GM12892 (cell line): ENCODE measurements around the gene NDRG3.
"Not testable (repeated sequence)": the region's sequence is repeated elsewhere in the genome, so short reads cannot be mapped to it uniquely, and the experiment has no call there.

Experiments used
- DNase-seq: peaks from one replicate; pipeline ENCODE4 v3.0.0; 2011; ENCODE audit not compliant: insufficient read length
- FAIRE-seq: peaks from 2 replicates; lab custom pipeline; 2011; peaks lifted over from hg19 to GRCh38; lab: Jason Lieb, UNC
- POLR2A ChIP-seq: IDR thresholded peaks from 2 replicates; pipeline ENCODE4 v1.6.1; 2011; ENCODE audit warnings: low read depth, low read length, control low read depth
- POLR2AphosphoS5 ChIP-seq: IDR thresholded peaks from 2 replicates; pipeline ENCODE4 v1.6.1; 2011; ENCODE audit warnings: low read depth, low read length, control low read depth
- TAF1 ChIP-seq: IDR thresholded peaks from 2 replicates; pipeline ENCODE4 v1.6.1; 2011; ENCODE audit warnings: low read depth, mild to moderate bottlenecking, control low read depth, low read length, borderline replicate concordance

NDRG3 gene

DNA sequence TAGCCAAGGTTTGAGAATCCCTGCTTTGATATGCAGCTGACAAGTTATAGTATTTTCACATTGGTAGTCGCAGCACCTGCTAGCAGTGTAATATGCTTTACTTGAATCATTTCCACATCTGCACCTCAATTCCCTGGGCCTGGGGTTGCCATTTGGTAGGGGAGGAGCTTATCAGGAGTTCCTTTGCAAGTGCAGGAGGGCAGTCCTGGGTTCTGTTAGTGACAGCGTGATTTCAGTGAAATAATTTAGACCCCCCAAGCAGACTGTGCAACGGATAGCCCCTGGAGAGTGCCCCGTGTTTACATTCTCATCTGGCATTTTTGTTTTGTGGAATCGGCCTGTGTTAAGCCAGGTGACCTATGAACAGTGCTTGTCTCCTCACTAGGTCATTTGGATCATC is 134.3 kb downstream of the NDRG3 start:
- FAIRE-seq (no peak), DNase-seq (no peak)
- TF ChIP-seq TAF1 (no peak), POLR2A (no peak), POLR2AphosphoS5 (no peak)

DNA sequence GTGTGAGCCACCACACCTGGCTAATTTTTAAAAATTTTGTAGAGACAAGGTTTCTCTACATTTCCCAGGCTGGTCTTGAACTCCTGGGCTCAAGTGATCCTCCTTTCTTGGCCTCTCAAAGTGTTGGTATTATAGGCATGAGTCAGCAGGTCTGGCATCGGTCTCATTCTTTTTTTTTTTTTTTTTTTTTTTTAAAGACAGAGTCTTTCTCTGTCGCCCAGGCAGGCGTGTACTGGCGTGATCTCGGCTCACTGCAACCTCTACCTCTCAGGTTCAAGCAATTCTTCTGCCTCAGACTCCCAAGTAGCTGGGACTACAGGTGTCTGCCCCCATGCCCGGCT is 137.5 kb downstream of the NDRG3 start:
- DNase-seq, FAIRE-seq: not testable (repeated sequence)

DNA sequence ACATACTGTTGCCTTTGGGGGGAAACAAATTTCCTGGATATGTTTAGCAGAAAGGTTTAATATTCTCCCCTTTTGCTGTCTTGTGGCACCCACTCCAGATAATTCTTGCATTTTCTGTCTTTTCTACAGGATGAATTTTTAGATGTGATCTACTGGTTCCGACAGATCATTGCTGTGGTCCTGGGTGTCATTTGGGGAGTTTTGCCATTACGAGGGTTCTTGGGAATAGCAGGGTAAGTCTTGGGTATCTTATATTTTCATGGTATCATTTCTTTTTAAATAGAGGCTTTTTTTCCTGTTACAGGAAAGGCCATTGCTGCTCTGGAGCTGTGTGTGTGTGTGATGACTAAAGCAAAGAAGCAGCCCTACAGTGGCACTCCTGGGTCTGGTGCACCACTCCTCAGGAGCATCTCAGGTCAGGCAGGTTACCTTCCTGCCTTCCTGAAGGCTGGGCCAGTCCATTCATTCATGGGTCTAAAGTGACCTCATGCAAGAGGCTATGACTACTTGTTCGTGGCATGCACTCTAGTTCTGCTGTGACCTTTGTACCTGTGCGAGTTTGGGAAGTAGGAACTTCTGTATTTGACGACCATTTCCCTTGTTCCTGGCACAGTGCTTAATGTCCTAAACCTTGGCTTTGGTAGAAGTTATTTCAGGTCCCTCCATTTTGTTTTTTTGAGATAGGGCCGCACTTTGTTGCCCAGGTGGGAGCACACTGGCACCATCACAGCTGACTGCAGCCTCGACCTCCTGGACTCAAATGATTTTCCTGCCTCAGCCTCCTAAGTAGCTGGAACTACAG is 138.1 kb downstream of the NDRG3 start:
- no peak for DNase-seq
- FAIRE-seq: no peak
- TF ChIP-seq POLR2A: no peak
- TF ChIP-seq TAF1: no peak
- no peak for TF ChIP-seq POLR2AphosphoS5

DNA sequence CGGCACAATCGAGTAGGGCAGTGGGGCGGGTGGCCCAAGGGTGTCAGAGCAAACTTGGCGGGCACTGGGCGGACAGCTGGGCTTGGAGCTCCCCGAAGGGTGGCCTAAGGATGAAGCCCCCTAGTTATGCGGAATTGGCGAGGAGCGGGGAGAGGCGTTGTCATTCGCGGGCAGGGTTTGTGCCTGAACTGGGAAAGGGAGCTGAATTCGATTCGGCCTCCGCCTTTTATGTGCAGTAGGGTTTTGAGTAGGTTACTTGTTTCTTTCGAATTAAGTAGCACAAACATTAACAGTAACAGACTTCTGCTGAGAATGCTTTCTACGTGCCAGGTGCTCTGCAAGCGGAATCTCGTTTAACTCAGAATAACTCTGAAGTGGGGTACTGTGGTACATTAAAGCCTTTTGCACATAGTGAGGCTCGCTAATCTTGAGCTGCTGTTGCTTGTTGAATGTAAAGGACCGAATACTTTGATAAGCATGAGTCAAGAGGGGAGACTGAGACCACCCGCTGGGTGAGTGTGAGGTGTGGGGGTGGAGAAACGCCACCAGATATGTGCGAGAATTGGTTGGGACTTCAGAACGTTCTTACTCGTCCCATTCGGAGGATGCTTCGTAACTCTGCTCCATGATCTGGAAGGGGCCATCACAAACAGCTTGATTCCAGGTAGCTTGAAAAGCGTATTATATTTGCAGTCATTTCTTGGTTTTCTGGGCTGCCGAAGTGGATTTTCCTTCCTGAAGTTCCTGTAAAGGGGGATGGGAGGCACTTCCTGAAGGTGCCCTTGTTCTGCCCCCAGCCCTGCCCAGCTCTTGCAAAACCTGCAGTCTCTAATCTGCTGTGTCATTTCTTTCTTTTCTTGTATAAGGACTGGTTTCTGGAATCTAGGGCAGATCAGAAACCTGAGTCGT is 139.5 kb downstream of the NDRG3 start:
- TF ChIP-seq TAF1 (peak; percentile 1; the same call in 1 of the 2 replicates), POLR2AphosphoS5 (no peak), POLR2A (no peak)
- FAIRE-seq (no peak), DNase-seq (no peak)

DNA sequence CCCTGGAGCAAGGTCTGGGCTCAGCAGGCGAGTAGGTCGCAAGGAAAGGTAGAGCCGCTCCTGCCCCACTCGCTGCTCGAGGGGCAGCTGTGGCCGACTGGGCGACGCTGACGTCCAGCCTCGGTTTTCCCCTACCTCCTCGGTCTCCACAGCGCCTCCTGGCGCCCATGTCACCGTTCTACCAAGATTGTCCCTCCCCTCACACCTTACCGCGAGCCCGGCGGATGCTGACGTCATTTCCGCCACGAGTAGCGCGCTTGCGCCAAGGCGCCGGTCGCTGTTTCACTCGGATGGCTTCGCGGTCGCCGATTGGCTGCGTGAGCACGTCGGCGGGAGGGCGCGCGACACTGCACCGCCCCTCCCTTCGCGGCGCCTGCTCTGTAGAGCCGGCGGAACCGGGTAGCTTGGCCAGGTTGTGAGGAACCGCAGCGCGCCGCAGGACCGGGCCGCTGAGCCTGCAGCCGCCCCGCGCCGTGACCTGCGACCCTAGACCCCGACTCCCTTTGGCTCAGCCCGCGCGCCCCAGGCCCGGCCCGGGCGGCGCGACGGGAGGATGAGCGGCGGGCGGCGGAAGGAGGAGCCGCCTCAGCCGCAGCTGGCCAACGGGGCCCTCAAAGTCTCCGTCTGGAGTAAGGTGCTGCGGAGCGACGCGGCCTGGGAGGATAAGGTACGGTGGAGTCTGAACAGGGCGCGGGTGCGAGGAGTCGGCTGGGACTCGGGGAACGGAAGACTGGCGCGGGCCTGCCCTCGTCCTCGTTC is 140.3 kb downstream of the NDRG3 start, which contains the start of gene RAB5IF:
Gene RAB5IF, plus strand, starts transcription at position 381 of the 759 bp plus-strand sequence. Its CDS starts 173 bp downstream, at position 554.
- FAIRE-seq: peak; percentile 100
- DNase-seq: peak; percentile 79
- peak; percentile 94 for TF ChIP-seq POLR2AphosphoS5
- peak; percentile 25 for TF ChIP-seq TAF1
- peak; percentile 89 for TF ChIP-seq POLR2A

DNA sequence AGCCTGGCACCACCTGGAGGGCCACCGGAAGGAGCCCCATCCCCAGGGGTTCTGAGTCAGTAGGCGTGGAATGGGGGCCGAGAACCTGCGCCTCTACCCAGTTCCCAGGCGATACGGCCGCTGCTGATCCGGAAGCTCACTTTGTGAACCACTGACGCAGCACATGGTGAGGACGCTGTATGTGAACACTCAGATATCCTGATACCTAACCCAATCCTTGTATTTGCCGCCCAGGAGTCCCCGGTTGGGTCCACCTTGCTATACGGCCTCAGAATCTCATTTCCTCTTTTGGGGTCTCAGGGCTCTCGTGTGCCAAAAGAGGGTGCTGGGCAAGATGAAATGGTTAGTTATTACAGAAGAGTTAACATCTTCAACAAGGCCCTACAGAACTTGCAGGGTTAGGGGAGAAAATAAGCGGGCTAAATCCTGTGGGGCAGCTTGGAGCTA is 140.9 kb downstream of the NDRG3 start:
- FAIRE-seq: no peak
- TF ChIP-seq TAF1 (no peak; the same call in 1 of the 2 replicates), POLR2AphosphoS5 (peak; percentile 69), POLR2A (peak; percentile 57; the same call in 1 of the 2 replicates)
- DNase-seq: peak; percentile 49
